NCI-H2196 treated with DMSO at 0.1 percent for 48 hours (cell line): ENCODE measurements around the gene TIGD3.

Experiments
- DNase-seq: peaks from one replicate; lab custom pipeline; 2025; ENCODE audit not compliant: unreplicated experiment; lab: John Stamatoyannopoulos, UW

TIGD3 gene

DNA sequence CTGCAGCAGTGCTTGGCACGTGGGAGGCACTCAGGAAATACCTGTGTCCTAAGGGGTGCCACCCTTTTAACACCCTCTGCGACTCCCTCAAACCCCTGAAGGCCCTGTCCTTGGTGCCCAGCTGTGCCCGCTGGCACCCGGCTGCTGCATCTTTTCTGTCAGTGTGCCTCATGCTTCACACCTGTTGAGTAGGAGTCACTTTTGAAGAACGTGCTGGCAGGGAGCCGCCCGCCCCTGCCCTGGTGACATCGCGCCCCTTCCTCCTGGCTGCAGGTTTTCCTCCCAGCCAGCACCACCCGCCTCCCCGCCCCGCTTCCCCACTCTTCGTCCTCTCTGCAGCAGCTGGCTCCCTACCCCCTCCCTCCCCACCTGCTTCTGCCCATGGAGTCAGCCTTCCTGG, 49.7 kb downstream of the TIGD3 start:
- DNase-seq, result no peak

DNA sequence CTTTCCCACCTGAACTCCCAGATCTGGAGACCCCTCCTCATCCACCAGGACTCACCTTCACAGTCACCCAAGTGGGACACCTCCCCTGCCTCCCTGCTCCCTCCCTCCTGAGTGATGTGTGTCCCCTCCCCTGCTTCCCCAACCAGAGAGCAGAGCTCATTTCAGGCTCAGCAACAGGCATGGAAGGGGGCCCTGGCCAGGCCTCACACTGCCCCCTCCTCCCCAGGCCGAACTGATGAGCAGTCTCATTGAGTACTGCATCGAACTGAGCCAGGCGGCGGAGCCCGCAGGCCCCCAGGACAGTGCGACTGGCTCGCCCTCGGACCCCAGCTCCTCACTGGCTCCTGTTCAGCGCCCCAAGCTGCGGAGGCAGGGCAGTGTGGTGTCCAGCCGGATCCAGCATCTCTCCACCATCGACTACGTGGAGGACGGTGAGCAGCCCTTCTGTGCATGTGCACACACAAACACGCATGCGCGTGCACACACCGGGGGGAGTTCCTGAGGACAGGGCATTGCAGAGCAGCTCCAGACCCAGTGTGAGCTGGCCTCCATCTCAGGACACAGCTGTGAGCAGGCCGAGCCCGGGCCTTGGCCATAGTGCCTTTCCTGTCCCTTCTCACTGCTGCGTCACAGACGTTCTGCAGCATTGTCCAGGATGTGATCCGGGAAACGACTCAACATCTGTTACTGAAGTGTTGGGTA, 50.2 kb downstream of the TIGD3 start:
- DNase-seq, result no peak
